ENCODE data around the gene NUTM2G.
"Not testable (repeated sequence)": the region's sequence is repeated elsewhere in the genome, so short reads cannot be mapped to it uniquely, and the experiment has no call there.

The NUTM2G gene

GRCh38 chr9:96949346-96949745 is 20.7 kb downstream of the NUTM2G start:
- DNase-seq, result not testable (repeated sequence)

- DNase-seq, result not testable (repeated sequence)
These were observed 21.9 kb downstream of the NUTM2G start for GRCh38 chr9:96950539-96950938.

DNA sequence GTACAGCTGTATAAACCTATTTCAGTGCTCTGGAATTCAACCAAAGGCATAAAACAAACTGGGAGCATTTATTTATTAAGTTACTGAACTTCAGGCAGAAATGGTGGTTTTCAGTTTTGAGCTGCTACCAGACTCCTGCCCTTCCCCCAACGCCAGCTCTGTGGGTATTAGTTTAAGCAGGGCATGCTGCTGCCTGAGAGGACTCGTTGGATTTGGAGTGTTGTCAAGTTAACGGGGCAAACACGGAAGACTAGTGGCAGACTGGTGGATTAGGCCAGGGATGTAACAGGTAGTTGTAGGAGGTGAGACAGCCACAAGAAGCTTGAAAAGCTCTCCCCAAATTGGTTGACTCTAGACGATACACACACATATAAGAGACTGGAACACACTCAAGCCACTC is 38.9 kb downstream of the NUTM2G start:
- DNase-seq, result not testable (repeated sequence)

GRCh38 chr9:96972552-96972951 is 43.9 kb downstream of the NUTM2G start:
- not testable (repeated sequence) for DNase-seq

- DNase-seq, result not testable (repeated sequence)
These were observed 45.4 kb downstream of the NUTM2G start for GRCh38 chr9:96974037-96974436.

GRCh38 chr9:96983496-96984122 is 55.0 kb downstream of the NUTM2G start:
- not testable (repeated sequence) for DNase-seq

DNA sequence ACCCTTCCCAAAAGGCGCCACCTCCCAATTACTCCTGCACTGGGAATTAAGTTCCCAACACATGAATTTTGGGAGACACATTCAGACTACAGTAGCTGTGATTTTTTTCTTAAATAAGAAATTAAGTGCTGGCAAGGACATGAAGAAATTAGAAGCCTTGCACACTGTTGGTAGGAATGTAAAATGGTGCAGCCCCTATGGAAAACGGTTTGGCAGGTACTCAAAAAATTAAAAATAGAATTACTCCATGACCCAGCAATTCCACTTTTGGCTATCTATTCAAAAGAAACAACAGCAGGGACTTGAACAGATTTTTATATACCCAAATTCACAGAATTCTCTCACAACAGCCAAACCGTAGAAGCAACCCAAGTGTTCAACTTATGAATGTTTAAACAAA is 55.5 kb downstream of the NUTM2G start:
- DNase-seq, result not testable (repeated sequence)

DNA sequence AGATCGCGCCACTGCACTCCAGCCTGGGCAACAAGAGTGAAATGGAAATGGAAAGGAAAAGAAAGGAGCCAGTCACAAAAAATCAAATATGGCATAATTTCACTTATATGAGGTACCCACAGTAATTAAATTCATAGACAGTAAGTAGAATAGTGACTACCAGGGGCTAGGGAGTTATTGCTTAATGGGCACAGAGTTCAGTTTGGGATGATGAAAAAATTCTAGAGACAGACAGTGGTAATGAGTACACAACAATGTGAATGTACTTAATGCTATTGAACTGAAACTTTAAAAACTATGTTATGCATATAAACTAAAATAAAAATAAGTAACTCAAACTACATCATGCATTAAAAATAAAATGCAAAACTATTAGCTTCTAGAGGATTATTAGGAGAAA is 56.2 kb downstream of the NUTM2G start:
- not testable (repeated sequence) for DNase-seq

Data from NCI-H1436 treated with DMSO at 0.1 percent for 48 hours (cell line).